G401 (cell line): ENCODE results near the gene RBM14. TPM values are rescaled to one million over a fixed set of nuclear protein-coding genes. Genes with fewer than 3 reads are reported as not detected.
"Not testable (repeated sequence)": the region's sequence is repeated elsewhere in the genome, so short reads cannot be mapped to it uniquely, and the experiment has no call there.

Experiments used
- DNase-seq: peaks from one replicate; pipeline ENCODE4 v3.0.0-alpha.2; 2015; ENCODE audit warnings: low spot score
- in situ Hi-C: cut with HindIII; loops from 2 replicates; pipeline ENCODE4 v1.10.0; 2016; ENCODE audit warnings: low sequenced_read_pairs, mixed read lengths
- total RNA-seq: library from RNA; depleted of rRNA; stranded (reverse); fragments of >200 nt; shearing (Covaris generic); gene quantifications from 2 replicates; pipeline ENCODE4 v1.2.3, GENCODE V29; 2014

Gene RBM14
- total RNA-seq, 1 experiment from 2014 or later = 68.8 TPM

- in situ Hi-C loops = no loop called here
- no peak for DNase-seq
Measured at GRCh38 chr11:66626926-66627325, 10.5 kb downstream of the RBM14 start.

DNA sequence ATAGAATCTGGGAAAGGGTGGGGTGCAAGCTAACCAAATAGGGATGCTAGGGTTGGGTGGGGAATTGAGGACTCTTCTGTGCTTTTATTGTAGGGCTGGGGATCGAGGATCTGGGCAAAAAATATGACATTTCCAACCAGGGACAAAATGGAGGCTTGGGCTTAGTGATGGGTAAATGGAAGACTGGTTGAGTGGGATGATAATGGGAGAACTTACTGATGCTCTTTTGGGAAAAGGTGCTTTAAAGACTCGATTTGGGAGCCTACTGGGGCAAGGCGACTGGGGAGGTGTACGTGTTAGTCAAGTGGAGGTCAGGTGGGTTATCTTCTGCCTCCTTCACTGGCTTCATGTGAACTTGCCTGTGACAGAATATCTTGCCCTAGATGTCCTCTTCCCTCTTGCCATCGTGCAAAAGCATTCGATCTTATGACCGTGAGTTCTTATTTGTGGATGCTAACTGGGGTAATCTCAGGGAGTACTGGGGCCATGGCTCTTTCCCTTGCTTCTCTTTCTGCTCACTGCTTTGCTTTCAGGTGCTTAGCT is 11.7 kb downstream of the RBM14 start:
- DNase-seq = no peak
- in situ Hi-C loops = no loop called here

- in situ Hi-C loops = no loop called here
- no peak for DNase-seq
Measured at GRCh38 chr11:66629356-66629755, 12.9 kb downstream of the RBM14 start.

DNA sequence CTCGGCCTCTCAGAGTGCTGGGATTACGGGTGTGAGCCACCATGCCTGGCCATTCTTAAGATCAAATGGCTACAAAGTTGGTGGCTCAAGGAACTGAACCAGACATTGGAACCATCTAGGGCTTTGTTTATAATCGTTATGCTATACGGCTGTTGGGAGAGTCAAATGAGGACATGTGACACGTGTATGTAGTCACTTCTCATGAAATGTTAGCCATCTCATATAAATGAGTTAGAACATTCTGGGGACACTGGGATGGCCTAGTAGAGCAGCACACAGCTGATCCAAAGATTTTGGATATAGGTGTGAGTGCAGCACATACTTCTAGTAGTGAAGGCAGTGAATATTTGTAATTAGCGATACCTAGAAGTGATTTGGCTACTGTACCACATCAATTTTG is 15.5 kb downstream of the RBM14 start:
- no peak for DNase-seq
- in situ Hi-C loops = no loop called here

DNA sequence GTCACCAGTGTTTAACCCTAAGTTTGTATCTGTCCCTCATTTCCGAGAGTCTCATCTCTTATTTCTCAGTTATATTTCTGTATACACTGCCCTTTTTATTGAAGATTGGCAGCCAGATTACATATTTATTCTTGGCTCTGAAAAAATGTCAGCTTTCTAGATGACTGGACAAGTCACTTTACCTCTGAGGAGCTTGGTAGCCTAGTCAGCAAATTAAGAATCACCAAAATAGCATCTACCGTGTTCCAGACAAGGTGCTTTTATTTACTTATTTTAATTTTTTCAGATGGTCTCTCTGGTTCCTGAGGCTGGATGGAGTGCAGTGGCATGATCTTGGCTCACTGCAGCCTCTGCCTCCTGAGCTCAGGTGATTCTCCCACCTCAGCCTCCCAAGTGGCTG is 16.5 kb downstream of the RBM14 start:
- in situ Hi-C loops = no loop called here
- DNase-seq = no peak

- in situ Hi-C loops = no loop called here
- peak; percentile 33 for DNase-seq
Measured at GRCh38 chr11:66636411-66636810, 20.0 kb downstream of the RBM14 start.

- DNase-seq = peak; percentile 48
- in situ Hi-C loops = no loop called here
Measured at GRCh38 chr11:66637557-66638176, 21.2 kb downstream of the RBM14 start.

DNA sequence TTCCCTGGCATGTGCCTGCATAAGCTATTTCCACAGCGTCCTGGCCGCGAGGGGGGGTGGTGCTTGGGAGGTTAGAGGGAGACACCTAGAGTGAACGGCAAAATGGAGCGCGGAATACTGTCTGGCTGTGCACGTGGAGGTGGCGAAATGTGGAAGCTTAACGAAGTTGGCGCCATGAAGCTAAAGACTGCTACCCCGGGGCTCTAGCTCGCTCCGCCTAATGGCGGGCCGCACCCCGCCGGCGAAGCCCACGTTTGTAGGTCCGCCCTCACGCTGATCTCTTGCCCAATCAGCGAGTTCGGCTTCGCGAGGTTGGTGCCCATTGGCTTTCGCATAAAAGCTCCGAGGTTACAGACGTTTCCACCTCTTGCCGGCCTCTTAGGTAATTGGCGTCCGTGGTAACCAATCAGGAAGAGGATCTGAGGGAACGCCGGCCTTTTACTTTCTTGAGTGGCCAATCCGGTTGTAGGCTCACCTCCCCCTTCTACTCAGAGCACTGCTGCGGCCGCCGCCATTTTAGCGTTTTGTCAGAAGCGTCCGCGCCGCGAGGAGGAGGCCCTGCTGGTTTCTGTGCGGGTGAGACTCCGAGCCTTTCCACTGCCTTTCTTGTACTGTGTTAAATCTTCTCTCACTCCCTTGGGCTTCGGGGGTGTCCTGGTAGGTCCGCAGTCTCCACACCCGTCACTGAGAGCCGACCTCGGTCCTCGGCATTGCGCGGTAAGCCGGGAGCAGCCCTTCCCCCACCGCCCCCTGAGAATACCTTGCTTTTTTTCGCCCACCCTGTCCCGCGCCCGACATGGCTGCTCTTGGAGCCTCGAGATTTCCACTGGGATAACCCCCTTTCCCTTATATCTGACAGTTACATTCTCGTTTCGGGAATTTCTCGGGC is 22.0 kb downstream of the RBM14 start, which contains the start of gene RBM4:
TSS of gene RBM4 (plus strand) at position 527 of the 889 bp plus-strand sequence. CDS start 1,009 bp downstream, outside the sequence.
- in situ Hi-C loops = no loop called here
- DNase-seq = peak; percentile 100

GRCh38 chr11:66639066-66639813 is 22.8 kb downstream of the RBM14 start:
- in situ Hi-C loops = no loop called here
- peak; percentile 55 for DNase-seq

DNA sequence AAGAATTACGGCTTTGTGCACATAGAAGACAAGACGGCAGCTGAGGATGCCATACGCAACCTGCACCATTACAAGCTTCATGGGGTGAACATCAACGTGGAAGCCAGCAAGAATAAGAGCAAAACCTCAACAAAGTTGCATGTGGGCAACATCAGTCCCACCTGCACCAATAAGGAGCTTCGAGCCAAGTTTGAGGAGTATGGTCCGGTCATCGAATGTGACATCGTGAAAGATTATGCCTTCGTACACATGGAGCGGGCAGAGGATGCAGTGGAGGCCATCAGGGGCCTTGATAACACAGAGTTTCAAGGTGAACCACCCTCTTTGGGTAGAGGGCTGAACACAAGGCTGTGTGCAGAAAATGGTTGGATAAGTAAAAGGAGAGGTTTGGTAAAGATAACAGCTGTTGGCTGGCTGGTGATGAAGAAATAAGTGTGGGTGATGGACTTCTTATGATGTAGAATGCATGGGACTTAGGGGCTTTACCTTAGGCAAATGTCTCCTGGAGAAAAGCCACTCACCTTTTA is 23.4 kb downstream of the RBM14 start:
- in situ Hi-C loops, DNase-seq: not testable (repeated sequence)

- no peak for DNase-seq
- in situ Hi-C loops = no loop called here
Measured at GRCh38 chr11:66641834-66642233, 25.4 kb downstream of the RBM14 start.

DNA sequence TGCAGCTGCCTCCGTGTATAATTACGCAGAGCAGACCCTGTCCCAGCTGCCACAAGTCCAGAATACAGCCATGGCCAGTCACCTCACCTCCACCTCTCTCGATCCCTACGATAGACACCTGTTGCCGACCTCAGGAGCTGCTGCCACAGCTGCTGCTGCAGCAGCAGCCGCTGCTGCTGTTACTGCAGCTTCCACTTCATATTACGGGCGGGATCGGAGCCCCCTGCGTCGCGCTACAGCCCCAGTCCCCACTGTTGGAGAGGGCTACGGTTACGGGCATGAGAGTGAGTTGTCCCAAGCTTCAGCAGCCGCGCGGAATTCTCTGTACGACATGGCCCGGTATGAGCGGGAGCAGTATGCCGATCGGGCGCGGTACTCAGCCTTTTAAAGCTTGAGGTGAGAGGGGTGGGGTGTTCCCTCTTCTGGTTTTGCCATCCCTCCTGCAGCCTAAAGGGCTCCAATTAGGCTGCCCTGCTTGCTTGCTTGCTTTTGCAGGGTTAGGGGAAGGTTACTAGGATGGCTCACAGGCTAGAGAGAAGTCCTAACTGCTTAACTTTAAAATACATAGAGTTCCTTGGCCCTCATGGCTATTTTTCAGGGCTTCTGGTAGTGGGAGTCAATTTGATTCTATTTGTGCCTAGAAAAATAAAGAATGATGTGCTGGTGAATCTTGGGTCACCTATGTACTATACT is 27.5 kb downstream of the RBM14 start:
- in situ Hi-C loops = no loop called here
- DNase-seq = no peak

DNA sequence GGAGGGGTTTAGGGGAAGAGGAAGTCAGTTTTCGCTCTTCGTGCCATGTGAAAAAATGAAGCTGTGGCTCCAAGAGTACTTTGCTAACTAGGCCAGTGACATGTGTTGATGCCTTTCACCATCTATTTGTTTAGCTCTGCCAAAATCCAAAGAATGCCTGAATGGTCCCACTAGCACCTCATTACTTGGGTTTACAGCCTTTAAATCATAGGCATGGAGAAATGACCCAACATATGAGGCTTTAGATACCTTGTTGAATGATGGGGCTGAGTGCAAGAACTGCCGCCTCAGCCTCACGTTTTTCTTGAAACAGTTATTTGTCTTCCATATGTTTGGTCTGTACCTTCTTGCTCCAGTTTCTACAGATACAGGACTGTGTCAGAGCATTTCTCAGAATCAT is 30.4 kb downstream of the RBM14 start:
- in situ Hi-C loops = no loop called here
- DNase-seq = no peak

GRCh38 chr11:66649903-66650302 is 33.5 kb downstream of the RBM14 start:
- DNase-seq = no peak
- in situ Hi-C loops = no loop called here

GRCh38 chr11:66651016-66651415 is 34.6 kb downstream of the RBM14 start:
- DNase-seq = no peak
- in situ Hi-C loops = no loop called here

- in situ Hi-C loops = no loop called here
- DNase-seq = no peak
Measured at GRCh38 chr11:66652651-66653050, 36.2 kb downstream of the RBM14 start.

DNA sequence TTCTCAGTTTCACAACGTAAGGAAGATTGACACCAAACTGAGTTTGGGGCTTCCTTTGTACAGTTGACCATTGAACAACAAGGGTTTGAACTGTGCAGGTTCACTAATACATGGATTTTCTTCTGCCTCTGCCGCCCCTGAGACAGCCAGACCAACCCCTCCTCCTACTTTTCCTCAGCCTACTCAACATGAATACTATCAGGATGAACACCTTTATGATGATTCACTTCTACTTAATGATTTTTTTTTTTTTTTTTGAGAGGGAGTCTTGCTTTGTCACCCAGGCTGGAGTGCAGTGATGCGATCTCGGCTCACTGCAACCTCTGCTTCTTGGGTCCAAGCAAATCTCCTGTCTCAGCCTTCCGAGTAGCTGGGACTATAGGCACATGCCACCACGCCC is 36.7 kb downstream of the RBM14 start:
- in situ Hi-C loops = no loop called here
- DNase-seq = no peak

DNA sequence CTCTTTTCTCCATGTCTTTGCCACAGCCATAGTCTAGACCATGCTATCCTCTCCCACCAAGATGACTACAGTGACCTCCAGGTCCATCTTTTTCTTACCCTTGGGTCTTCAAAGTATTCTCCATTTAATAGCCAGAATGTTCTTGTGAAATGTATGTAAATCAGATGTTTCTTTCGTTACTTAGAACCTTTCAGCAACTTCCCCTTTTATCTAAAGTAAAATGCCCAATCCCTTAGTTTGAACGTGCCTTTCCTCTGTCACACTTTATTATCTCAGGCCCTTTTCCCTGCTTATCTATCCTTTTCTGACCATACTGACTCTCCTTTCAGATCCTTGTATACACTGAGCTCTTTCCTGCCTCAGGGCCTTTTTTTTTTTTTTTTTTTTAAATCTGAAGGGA is 43.3 kb downstream of the RBM14 start:
- in situ Hi-C loops = no loop called here
- no peak for DNase-seq

DNA sequence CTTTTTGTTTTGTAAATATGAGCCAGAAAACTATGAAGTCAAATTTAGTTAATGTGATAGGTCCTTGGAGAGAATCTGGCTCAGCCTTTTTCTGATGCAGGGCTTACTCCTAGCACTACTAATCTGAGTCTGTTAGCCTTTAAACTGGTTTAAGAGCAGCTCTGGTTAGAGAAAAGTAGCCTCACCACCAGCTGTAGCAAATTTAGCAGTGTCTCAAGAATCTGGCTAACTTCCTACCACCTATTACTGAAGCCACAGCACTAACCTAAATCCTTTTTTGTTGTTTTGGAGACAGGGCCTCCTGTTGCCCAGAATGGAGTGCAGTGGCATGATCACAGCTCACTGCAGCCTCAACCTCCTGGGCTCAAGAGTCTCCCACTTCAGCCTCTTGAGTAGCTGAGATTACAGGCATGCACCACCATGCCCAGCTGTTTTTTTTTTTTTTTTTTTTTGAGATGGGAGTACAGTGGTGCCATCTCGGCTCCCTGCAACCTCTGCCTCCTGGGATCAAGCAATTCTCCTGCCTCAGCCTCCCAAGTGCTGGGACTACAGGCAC is 47.4 kb downstream of the RBM14 start:
- DNase-seq = no peak
- in situ Hi-C loops = no loop called here
